ENCODE data around the gene NDUFS2. TPM values are rescaled to one million over a fixed set of nuclear protein-coding genes. Genes with fewer than 3 reads are reported as not detected.

The NDUFS2 gene
- total RNA-seq, 2 experiments from 2014 or later, result 62.9 to 72.1 TPM

GRCh38 chr1:161228032-161228431 lies 25.9 kb downstream of the NDUFS2 start:
- H3K4me3 ChIP-seq (ENCODE audit: low read depth, low read length, poor library complexity, severe bottlenecking), result peak overlapping the region; percentile 73
- intact Hi-C loops (cut with micrococcal nuclease; ENCODE audit: unreplicated experiment), result no loop called here

GRCh38 chr1:161229896-161230295 lies 27.7 kb downstream of the NDUFS2 start:
- no TSS peak for BruUV-seq (replicated peaks)
- Histone ChIP-seq H3K4me3 (ENCODE audit: low read depth, low read length, poor library complexity, severe bottlenecking) (no peak overlapping the region), H3K9me3 (ENCODE audit: low read length) (no peaks in the 10 kb centered on the region), H3K9me2 (ENCODE audit: insufficient read depth, low read length) (no peaks in the 10 kb centered on the region), H4K20me1 (ENCODE audit: insufficient read depth, low read length) (no peaks in the 10 kb centered on the region), H2AFZ (ENCODE audit: low read length) (no peak overlapping the region), H3K27ac (ENCODE audit: low read depth, low read length, poor library complexity, severe bottlenecking) (no peak overlapping the region), H3K4me1 (ENCODE audit: insufficient read depth, low read length, poor library complexity, severe bottlenecking) (peaks cover 23% of the 10 kb centered on the region), H3K4me2 (ENCODE audit: low read length) (no peak overlapping the region), H3K79me2 (ENCODE audit: insufficient read depth, low read depth, low read length) (no peaks in the 10 kb centered on the region), H3K36me3 (ENCODE audit: insufficient read depth, low read length) (peaks cover 24% of the 10 kb centered on the region)
- ChIA-PET POLR2A (no interaction called here), CTCF (ENCODE audit: unreplicated experiment) (interaction anchor here (0.7 kb wide), 1 partner anchor 152 kb away, joined by 3 read pairs; no protein-coding TSS in a partner anchor)
- TF ChIP-seq EZH2phosphoT487 (IDR thresholded peaks at IDR 0.05; ENCODE audit: borderline replicate concordance, low read depth, low read length) (no peak), CTCF (conservative IDR thresholded peaks at IDR 0.05; ENCODE audit: low read length) (no peak)
- DNase-seq (ENCODE audit: low spot score), result no peak
- intact Hi-C loops (cut with micrococcal nuclease; ENCODE audit: unreplicated experiment), result no loop called here

More at GRCh38 chr1:161228032-161228431, 25.9 kb downstream of the NDUFS2 start:
- peak overlapping the region; percentile 78 for H3K4me2 ChIP-seq (ENCODE audit: low read length)
- H4K20me1 ChIP-seq (ENCODE audit: insufficient read depth, low read length), result no peaks in the 10 kb centered on the region
- no peaks in the 10 kb centered on the region for H3K79me2 ChIP-seq (ENCODE audit: insufficient read depth, low read depth, low read length)
- peaks cover 24% of the 10 kb centered on the region for H3K4me1 ChIP-seq (ENCODE audit: insufficient read depth, low read length, poor library complexity, severe bottlenecking)
- POLR2A ChIA-PET, result interaction anchor here (0.9 kb wide), 1 partner anchor 20 kb away, joined by 3 read pairs; no protein-coding TSS in a partner anchor
- H3K9me2 ChIP-seq (ENCODE audit: insufficient read depth, low read length), result no peaks in the 10 kb centered on the region
- H3K36me3 ChIP-seq (ENCODE audit: insufficient read depth, low read length), result peaks cover 24% of the 10 kb centered on the region
- no peak overlapping the region for H3K27ac ChIP-seq (ENCODE audit: low read depth, low read length, poor library complexity, severe bottlenecking)
- CTCF ChIA-PET (ENCODE audit: unreplicated experiment), result interaction anchor here (1.0 kb wide), 1 partner anchor 63 kb away, joined by 4 read pairs; no protein-coding TSS in a partner anchor
- BruUV-seq (replicated peaks), result no TSS peak
- H2AFZ ChIP-seq (ENCODE audit: low read length), result no peak overlapping the region
- no peak for DNase-seq (ENCODE audit: low spot score)
- H3K9me3 ChIP-seq (ENCODE audit: low read length), result no peaks in the 10 kb centered on the region
- TF ChIP-seq EZH2phosphoT487 (IDR thresholded peaks at IDR 0.05; ENCODE audit: borderline replicate concordance, low read depth, low read length) (no peak), CTCF (conservative IDR thresholded peaks at IDR 0.05; ENCODE audit: low read length) (no peak)

GRCh38 chr1:161230762-161231161 lies 28.6 kb downstream of the NDUFS2 start:
- Histone ChIP-seq H3K4me2 (ENCODE audit: low read length) (no peak overlapping the region), H3K36me3 (ENCODE audit: insufficient read depth, low read length) (peaks cover 24% of the 10 kb centered on the region), H3K27ac (ENCODE audit: low read depth, low read length, poor library complexity, severe bottlenecking) (no peak overlapping the region), H3K4me1 (ENCODE audit: insufficient read depth, low read length, poor library complexity, severe bottlenecking) (peaks cover 17% of the 10 kb centered on the region), H3K79me2 (ENCODE audit: insufficient read depth, low read depth, low read length) (no peaks in the 10 kb centered on the region), H4K20me1 (ENCODE audit: insufficient read depth, low read length) (no peaks in the 10 kb centered on the region), H3K9me3 (ENCODE audit: low read length) (no peaks in the 10 kb centered on the region), H3K4me3 (ENCODE audit: low read depth, low read length, poor library complexity, severe bottlenecking) (no peak overlapping the region), H3K9me2 (ENCODE audit: insufficient read depth, low read length) (no peaks in the 10 kb centered on the region), H2AFZ (ENCODE audit: low read length) (no peak overlapping the region)
- TF ChIP-seq EZH2phosphoT487 (IDR thresholded peaks at IDR 0.05; ENCODE audit: borderline replicate concordance, low read depth, low read length), result no peak
- TF ChIP-seq CTCF (conservative IDR thresholded peaks at IDR 0.05; ENCODE audit: low read length), result no peak
- intact Hi-C loops (cut with micrococcal nuclease; ENCODE audit: unreplicated experiment), result no loop called here
- ChIA-PET CTCF (ENCODE audit: unreplicated experiment) (no interaction called here), POLR2A (no interaction called here)
- BruUV-seq (replicated peaks), result no TSS peak
- DNase-seq (ENCODE audit: low spot score), result no peak

All from OCI-LY7 (cell line).